OCI-LY7 (cell line): ENCODE results near the gene FRMD5. TPM values are rescaled to one million over a fixed set of nuclear protein-coding genes. Genes with fewer than 3 reads are reported as not detected.

Experiments used
- Bru-seq: library from RNA; stranded (reverse); fragments of 400-500 nt; gene quantifications from one replicate; lab custom pipeline; 2021; lab: Mats Ljungman, UMichigan
- BruChase-seq, 2 experiments: library from RNA; stranded (reverse); fragments of 400-500 nt; gene quantifications; one replicate each; lab custom pipeline; 2021; lab: Mats Ljungman, UMichigan
- BruUV-seq: library from RNA; stranded (reverse); fragments of 400-500 nt; replicated peaks from 2 replicates; lab custom pipeline; 2021; lab: Mats Ljungman, UMichigan
- CTCF ChIA-PET: fragments of 300-600 bp; sonication (Branson Sonifier 250); formaldehyde crosslinking; loops from one replicate; lab custom pipeline; 2022; ENCODE audit warnings: antibody characterized with exemption; ENCODE audit not compliant: unreplicated experiment; lab: Charles Lee
- POLR2A ChIA-PET: fragments of 300-600 bp; sonication (Branson Sonifier 250); formaldehyde crosslinking; loops from one replicate; lab custom pipeline; 2022; ENCODE audit warnings: antibody characterized with exemption; lab: Charles Lee
- DNase-seq: peaks from one replicate; pipeline ENCODE4 v3.0.0-alpha.2; 2015; ENCODE audit warnings: low spot score
- H2AFZ ChIP-seq: fragments of 200-600 bp; sonication (generic), shearing (Covaris generic); 2 replicates; pipeline ENCODE4 v1.6.1; 2014; ENCODE audit warnings: mild to moderate bottlenecking, antibody characterized with exemption, low read length, moderate library complexity
- H3K27ac ChIP-seq: fragments of 200-600 bp; sonication (generic); 2 replicates; pipeline ENCODE4 v1.5.1; 2014; ENCODE audit warnings: mixed run types, low read depth, mild to moderate bottlenecking, moderate library complexity, low read length, inconsistent platforms; ENCODE audit not compliant: poor library complexity, severe bottlenecking
- H3K36me3 ChIP-seq: fragments of 200-600 bp; sonication (generic); 2 replicates; pipeline ENCODE4 v1.6.1; 2014; ENCODE audit warnings: mild to moderate bottlenecking, antibody characterized with exemption, low read length, moderate library complexity, mixed read lengths; ENCODE audit not compliant: insufficient read depth
- H3K4me1 ChIP-seq: fragments of 200-600 bp; sonication (generic); 2 replicates; pipeline ENCODE4 v1.5.1; 2014; ENCODE audit warnings: mild to moderate bottlenecking, low read length; ENCODE audit not compliant: insufficient read depth, poor library complexity, severe bottlenecking
- H3K4me2 ChIP-seq: fragments of 200-600 bp; sonication (generic); 2 replicates; pipeline ENCODE4 v1.6.1; 2014; ENCODE audit warnings: mild to moderate bottlenecking, low read length
- H3K4me3 ChIP-seq: fragments of 200-600 bp; sonication (generic); 2 replicates; pipeline ENCODE4 v1.5.1; 2014; ENCODE audit warnings: mild to moderate bottlenecking, low read depth, low read length; ENCODE audit not compliant: poor library complexity, severe bottlenecking
- H3K79me2 ChIP-seq: fragments of 200-600 bp; sonication (generic); 2 replicates; pipeline ENCODE4 v1.6.1; 2016; ENCODE audit warnings: low read depth, mild to moderate bottlenecking, low read length, moderate library complexity, mixed read lengths; ENCODE audit not compliant: insufficient read depth
- H3K9me2 ChIP-seq: fragments of 200-600 bp; sonication (generic); 2 replicates; pipeline ENCODE4 v1.6.1; 2016; ENCODE audit warnings: mild to moderate bottlenecking, low read length, mixed read lengths; ENCODE audit not compliant: insufficient read depth
- H3K9me3 ChIP-seq: fragments of 200-600 bp; sonication (generic); 2 replicates; pipeline ENCODE4 v1.6.1; 2014; ENCODE audit warnings: mild to moderate bottlenecking, mixed run types, low read length, mixed read lengths
- H4K20me1 ChIP-seq: fragments of 200-600 bp; sonication (generic); 2 replicates; pipeline ENCODE4 v1.6.1; 2014; ENCODE audit warnings: mild to moderate bottlenecking, antibody characterized with exemption, low read length, moderate library complexity, mixed read lengths; ENCODE audit not compliant: insufficient read depth
- EZH2phosphoT487 ChIP-seq: fragments of 200-600 bp; sonication (generic); IDR thresholded peaks from 2 replicates; pipeline ENCODE4 v1.6.1; 2018; ENCODE audit warnings: low read depth, borderline replicate concordance, mild to moderate bottlenecking, mixed run types, antibody characterized with exemption, low read length, moderate library complexity, mixed read lengths
- intact Hi-C: fragments of 100-400 bp; cut with micrococcal nuclease; formaldehyde crosslinking; loops from one replicate; pipeline ENCODE4 v1.10.0; 2022; ENCODE audit not compliant: unreplicated experiment
- long read RNA-seq: library from polyadenylated mRNA; stranded (forward); transcript quantifications from one replicate; pipeline ENCODE4 v2.0.0, GENCODE V29; 2022
- total RNA-seq, 2 experiments: library from RNA; depleted of rRNA in 1 of 2; stranded (reverse); fragments of >200 nt in 1 of 2; shearing (Covaris generic) in 1 of 2; gene quantifications; 2 replicates each; pipeline ENCODE4 v1.2.3, GENCODE V29; 2014 to 2022
- TF ChIP-seq, protein P1 (sequence below): fragments of 200-600 bp; sonication (generic); conservative IDR thresholded peaks from 2 replicates; pipeline ENCODE4 v1.5.1; 2014; ENCODE audit warnings: mild to moderate bottlenecking, antibody characterized with exemption, low read length, moderate library complexity, mixed read lengths

Gene FRMD5
- total RNA-seq (2014; rRNA removed; shearing (Covaris generic)): not detected in 2 replicates
- total RNA-seq (2022): not detected in 2 replicates
- percentile 19 among the genes with signal in this experiment for Bru-seq, nascent RNA
- BruChase-seq, experiment 1, labeled RNA remaining after a 6-hour chase: percentile 19 among the genes with signal in this experiment
- BruChase-seq, experiment 2, labeled RNA remaining after a 2-hour chase: percentile 23 among the genes with signal in this experiment
- long read RNA-seq, partial matches to known transcripts: 0 of 186 reads
- long read RNA-seq, other reads (novel, unspliced or antisense): 186 of 186 reads

DNA sequence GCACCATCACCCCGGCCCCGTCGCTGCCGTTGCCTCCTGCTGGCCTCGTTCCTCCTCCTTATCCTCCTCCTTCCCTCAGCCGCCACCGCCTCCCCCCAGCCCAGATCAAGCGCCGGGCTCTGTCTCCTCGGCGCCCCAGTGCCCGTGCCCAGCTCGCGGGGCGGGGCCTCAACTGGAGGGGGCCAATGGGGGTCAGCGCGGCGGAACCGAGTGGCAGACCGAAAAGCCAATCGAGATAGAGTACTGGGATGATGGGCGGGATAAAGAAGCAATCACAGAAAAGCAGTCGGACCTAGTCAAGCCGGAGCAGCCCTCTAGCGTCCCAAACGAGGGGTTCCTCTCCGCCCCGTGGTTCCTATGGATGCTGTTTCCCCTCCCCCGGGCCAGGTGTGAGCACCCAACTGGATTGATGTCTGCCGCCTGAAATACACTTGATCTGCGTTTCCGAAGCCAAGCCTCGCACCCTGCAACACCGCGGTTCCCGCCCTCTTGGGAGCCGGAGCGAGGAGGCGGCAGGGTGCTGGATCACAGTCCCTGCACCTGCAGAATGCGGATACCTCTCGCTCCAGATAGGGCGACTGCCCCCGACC is at the start of gene FRMD5:
Gene FRMD5 (minus strand): TSS at position 121 of the 590 bp plus-strand sequence.
- peak within 1 kb of the TSS; percentile 97 for H2AFZ ChIP-seq
- DNase-seq: peak; percentile 87
- TF ChIP-seq, protein P1, sequence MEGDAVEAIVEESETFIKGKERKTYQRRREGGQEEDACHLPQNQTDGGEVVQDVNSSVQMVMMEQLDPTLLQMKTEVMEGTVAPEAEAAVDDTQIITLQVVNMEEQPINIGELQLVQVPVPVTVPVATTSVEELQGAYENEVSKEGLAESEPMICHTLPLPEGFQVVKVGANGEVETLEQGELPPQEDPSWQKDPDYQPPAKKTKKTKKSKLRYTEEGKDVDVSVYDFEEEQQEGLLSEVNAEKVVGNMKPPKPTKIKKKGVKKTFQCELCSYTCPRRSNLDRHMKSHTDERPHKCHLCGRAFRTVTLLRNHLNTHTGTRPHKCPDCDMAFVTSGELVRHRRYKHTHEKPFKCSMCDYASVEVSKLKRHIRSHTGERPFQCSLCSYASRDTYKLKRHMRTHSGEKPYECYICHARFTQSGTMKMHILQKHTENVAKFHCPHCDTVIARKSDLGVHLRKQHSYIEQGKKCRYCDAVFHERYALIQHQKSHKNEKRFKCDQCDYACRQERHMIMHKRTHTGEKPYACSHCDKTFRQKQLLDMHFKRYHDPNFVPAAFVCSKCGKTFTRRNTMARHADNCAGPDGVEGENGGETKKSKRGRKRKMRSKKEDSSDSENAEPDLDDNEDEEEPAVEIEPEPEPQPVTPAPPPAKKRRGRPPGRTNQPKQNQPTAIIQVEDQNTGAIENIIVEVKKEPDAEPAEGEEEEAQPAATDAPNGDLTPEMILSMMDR: peak; percentile 41; the same call in 1 of the 2 replicates
- TF ChIP-seq EZH2phosphoT487: no peak
- no peaks in the 10 kb centered on the region for H3K9me2 ChIP-seq
- H3K9me3 ChIP-seq: no peaks in the 10 kb centered on the region
- no peaks in the 10 kb centered on the region for H3K79me2 ChIP-seq
- H3K4me3 ChIP-seq: peak within 1 kb of the TSS; percentile 65
- intact Hi-C loops: no loop called here
- ChIA-PET CTCF (no interaction called here), POLR2A (no interaction called here)
- H3K27ac ChIP-seq: no peak within 1 kb of the TSS
- H3K36me3 ChIP-seq: no peaks in the 10 kb centered on the region
- peaks cover 3% of the 10 kb centered on the region for H3K4me1 ChIP-seq
- BruUV-seq: no TSS peak
- no peaks in the 10 kb centered on the region for H4K20me1 ChIP-seq
- H3K4me2 ChIP-seq: peak within 1 kb of the TSS; percentile 82

DNA sequence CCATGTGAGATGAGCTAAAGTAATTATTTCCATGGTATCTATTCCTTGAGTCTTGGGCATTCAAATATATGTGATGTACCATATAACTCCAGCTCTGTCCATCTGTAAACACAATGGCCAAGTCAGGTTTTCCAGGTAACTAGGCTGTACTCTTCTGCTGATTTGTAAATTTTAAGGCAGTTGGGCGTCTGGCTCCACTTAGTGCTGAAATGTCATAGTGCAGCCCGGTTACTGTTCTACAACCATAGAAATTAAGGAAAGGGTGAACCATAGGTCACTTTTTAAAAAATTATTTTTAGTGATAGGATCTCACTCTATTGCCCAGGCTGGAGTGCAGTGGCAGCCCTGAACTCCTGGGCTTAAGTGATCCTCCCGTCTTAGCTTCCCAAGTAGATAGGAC is 48.8 kb upstream of the FRMD5 start:
- Histone ChIP-seq H3K4me3 (no peak overlapping the region), H3K79me2 (no peaks in the 10 kb centered on the region), H3K4me1 (no peaks in the 10 kb centered on the region), H3K4me2 (no peak overlapping the region), H2AFZ (no peak overlapping the region), H3K9me2 (no peaks in the 10 kb centered on the region), H4K20me1 (no peaks in the 10 kb centered on the region), H3K36me3 (no peaks in the 10 kb centered on the region), H3K9me3 (no peaks in the 10 kb centered on the region), H3K27ac (no peak overlapping the region)
- ChIA-PET POLR2A (interaction anchor here (0.8 kb wide), 1 partner anchor 42 kb away, joined by 3 read pairs; no protein-coding TSS in a partner anchor), CTCF (no interaction called here)
- TF ChIP-seq, protein P1: peak; percentile 30; the same call in 1 of the 2 replicates
- no peak for TF ChIP-seq EZH2phosphoT487
- DNase-seq: no peak
- no TSS peak for BruUV-seq
- intact Hi-C loops: no loop called here

GRCh38 chr15:44243141-44243540 is 48.1 kb upstream of the FRMD5 start:
- Histone ChIP-seq H3K36me3 (no peaks in the 10 kb centered on the region), H2AFZ (no peak overlapping the region), H3K4me2 (no peak overlapping the region), H3K4me1 (no peaks in the 10 kb centered on the region), H3K4me3 (no peak overlapping the region), H3K27ac (no peak overlapping the region), H3K9me2 (no peaks in the 10 kb centered on the region), H3K79me2 (no peaks in the 10 kb centered on the region), H3K9me3 (no peaks in the 10 kb centered on the region), H4K20me1 (no peaks in the 10 kb centered on the region)
- POLR2A ChIA-PET: no interaction called here
- intact Hi-C loops: no loop called here
- CTCF ChIA-PET: no interaction called here
- DNase-seq: no peak
- BruUV-seq: no TSS peak
- TF ChIP-seq, protein P1: no peak
- TF ChIP-seq EZH2phosphoT487: no peak
